ENCODE measurements around the gene RIT2. TPM values are rescaled to one million over a fixed set of nuclear protein-coding genes. Genes with fewer than 3 reads are reported as not detected.

Gene RIT2
- total RNA-seq, 1 donor from 2014 or later: not detected

DNA sequence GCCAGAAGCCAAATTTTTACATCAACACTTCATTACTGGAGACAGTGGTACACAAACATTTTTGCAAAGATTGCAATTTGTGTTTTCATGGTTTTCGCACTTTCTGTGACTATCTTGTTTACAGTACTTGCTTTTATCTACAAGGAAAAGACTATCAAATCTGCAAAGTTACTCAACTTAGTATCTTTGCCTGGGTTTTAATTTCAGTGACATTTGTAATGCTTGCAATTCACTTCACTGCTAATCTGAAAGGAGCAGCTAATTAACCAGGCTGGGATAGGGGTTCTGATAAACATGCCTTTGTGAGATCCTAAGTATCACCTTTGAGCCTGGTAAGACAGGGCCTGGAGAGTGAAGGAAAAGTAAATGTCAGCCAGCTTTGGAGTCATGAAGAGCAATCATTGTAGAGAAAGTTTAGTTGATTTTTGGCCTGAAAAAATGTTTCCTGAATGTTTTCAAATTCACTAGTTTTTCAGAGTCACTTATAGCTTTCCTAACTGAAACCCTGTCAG lies 194.2 kb downstream of the RIT2 start:
- H3K27ac ChIP-seq (ENCODE audit: low read depth, low read length): no peak overlapping the region
- no peak overlapping the region for H3K9ac ChIP-seq (ENCODE audit: low read depth in 1 of 3, low read length in 3 of 3)
- no peaks in the 10 kb centered on the region for H3K4me1 ChIP-seq (ENCODE audit: control insufficient read depth in 3 of 3, insufficient read depth in 3 of 3, low read length in 3 of 3)
- no peaks in the 10 kb centered on the region for H3K9me3 ChIP-seq (ENCODE audit: control insufficient read depth in 3 of 3, low read length in 3 of 3)
- H3K27me3 ChIP-seq (ENCODE audit: control insufficient read depth in 3 of 3, insufficient read depth in 3 of 3, low read length in 3 of 3): no peaks in the 10 kb centered on the region
- no peak overlapping the region for H3K4me3 ChIP-seq (ENCODE audit: low read length in 3 of 3)
- H3K36me3 ChIP-seq (ENCODE audit: control insufficient read depth in 3 of 3, insufficient read depth in 3 of 3, low read length in 3 of 3): no peaks in the 10 kb centered on the region

DNA sequence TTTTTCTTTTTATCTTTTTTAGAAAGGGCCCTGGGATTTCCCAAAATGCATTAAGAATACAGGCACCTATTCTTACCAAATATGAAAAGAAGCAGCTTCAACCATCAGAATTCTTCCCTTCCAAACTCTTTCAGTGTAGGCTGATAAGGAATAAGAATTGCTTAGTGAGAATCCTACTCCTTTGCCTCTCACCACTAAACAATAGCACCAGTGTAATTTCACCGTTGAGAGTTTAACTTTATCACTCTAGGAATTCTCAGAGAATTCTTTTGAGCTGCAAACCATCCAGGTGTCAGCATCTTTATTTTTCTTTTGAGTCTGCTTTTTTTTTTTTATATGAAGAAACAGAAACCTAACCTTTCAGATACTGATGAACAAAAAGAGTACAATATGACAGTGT lies 194.9 kb downstream of the RIT2 start:
- Histone ChIP-seq H3K36me3 (ENCODE audit: control insufficient read depth in 3 of 3, insufficient read depth in 3 of 3, low read length in 3 of 3) (no peaks in the 10 kb centered on the region), H3K9ac (ENCODE audit: low read depth in 1 of 3, low read length in 3 of 3) (no peak overlapping the region), H3K9me3 (ENCODE audit: control insufficient read depth in 3 of 3, low read length in 3 of 3) (no peaks in the 10 kb centered on the region), H3K27ac (ENCODE audit: low read depth, low read length) (no peak overlapping the region), H3K27me3 (ENCODE audit: control insufficient read depth in 3 of 3, insufficient read depth in 3 of 3, low read length in 3 of 3) (no peaks in the 10 kb centered on the region), H3K4me1 (ENCODE audit: control insufficient read depth in 3 of 3, insufficient read depth in 3 of 3, low read length in 3 of 3) (no peaks in the 10 kb centered on the region), H3K4me3 (ENCODE audit: low read length in 3 of 3) (no peak overlapping the region)

DNA sequence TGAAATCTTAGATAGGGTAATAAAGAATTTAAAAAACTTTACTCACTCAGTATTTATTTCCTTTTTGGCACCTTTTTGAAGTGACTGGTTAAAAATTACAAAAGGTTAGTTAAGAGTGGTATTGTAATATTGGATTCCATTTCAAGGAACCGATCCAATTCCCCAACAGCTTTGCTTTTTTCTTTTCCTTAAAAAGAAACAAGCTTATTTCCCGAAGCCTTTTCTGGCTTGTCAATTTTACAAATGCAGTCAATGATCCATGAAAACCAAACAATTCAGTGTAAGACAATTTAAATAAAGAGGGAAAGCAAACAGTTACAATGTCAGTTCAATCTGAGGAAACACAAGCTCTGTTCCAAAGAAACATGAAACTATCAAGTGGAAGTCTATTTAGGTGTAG lies 200.2 kb downstream of the RIT2 start:
- no peak overlapping the region for H3K9ac ChIP-seq (ENCODE audit: low read depth in 1 of 3, low read length in 3 of 3)
- H3K27ac ChIP-seq (ENCODE audit: low read depth, low read length): no peak overlapping the region
- H3K27me3 ChIP-seq (ENCODE audit: control insufficient read depth in 3 of 3, insufficient read depth in 3 of 3, low read length in 3 of 3): no peaks in the 10 kb centered on the region
- H3K4me1 ChIP-seq (ENCODE audit: control insufficient read depth in 3 of 3, insufficient read depth in 3 of 3, low read length in 3 of 3): no peaks in the 10 kb centered on the region
- H3K4me3 ChIP-seq (ENCODE audit: low read length in 3 of 3): no peak overlapping the region
- H3K9me3 ChIP-seq (ENCODE audit: control insufficient read depth in 3 of 3, low read length in 3 of 3): no peaks in the 10 kb centered on the region
- H3K36me3 ChIP-seq (ENCODE audit: control insufficient read depth in 3 of 3, insufficient read depth in 3 of 3, low read length in 3 of 3): no peaks in the 10 kb centered on the region

DNA sequence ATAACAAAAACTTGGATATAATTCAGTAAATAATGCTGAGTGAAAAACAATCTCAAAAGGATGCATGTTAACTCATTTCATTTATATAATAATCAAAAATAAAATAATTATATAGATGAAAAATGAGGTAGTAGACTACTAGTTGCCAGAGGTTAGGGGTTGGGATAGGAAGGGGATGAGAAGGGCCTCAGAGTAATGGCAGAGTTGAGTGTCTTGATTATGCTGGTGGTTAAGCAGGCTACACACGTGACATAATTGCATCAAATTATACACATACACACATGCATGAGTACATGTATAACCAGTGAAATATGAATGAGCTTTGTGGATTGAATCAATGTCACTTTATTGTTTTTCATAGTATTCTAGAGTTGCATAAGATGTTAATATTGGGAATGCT lies 201.0 kb downstream of the RIT2 start:
- Histone ChIP-seq H3K4me3 (ENCODE audit: low read length in 3 of 3) (no peak overlapping the region), H3K36me3 (ENCODE audit: control insufficient read depth in 3 of 3, insufficient read depth in 3 of 3, low read length in 3 of 3) (no peaks in the 10 kb centered on the region), H3K9ac (ENCODE audit: low read depth in 1 of 3, low read length in 3 of 3) (no peak overlapping the region), H3K9me3 (ENCODE audit: control insufficient read depth in 3 of 3, low read length in 3 of 3) (no peaks in the 10 kb centered on the region), H3K4me1 (ENCODE audit: control insufficient read depth in 3 of 3, insufficient read depth in 3 of 3, low read length in 3 of 3) (no peaks in the 10 kb centered on the region), H3K27me3 (ENCODE audit: control insufficient read depth in 3 of 3, insufficient read depth in 3 of 3, low read length in 3 of 3) (no peaks in the 10 kb centered on the region), H3K27ac (ENCODE audit: low read depth, low read length) (no peak overlapping the region)

DNA sequence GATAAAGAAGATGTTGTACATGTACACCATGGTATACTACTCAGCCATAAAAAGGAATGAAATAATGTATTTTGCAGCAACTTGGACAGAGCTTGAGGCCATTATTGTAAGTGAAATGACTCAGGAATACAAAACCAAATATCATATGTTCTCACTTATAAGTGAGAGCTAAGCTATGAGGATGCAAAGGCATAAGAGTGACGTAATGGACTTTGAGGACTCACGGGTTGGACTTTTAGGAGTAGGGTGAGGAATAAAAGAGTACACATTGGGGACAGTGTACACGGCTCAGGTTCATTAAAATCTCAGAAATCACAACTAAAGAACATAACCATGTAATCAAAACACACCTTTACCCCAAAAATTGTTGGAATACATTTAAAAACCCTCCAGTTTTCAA lies 206.4 kb downstream of the RIT2 start:
- Histone ChIP-seq H3K9me3 (ENCODE audit: control insufficient read depth in 3 of 3, low read length in 3 of 3) (no peaks in the 10 kb centered on the region), H3K4me1 (ENCODE audit: control insufficient read depth in 3 of 3, insufficient read depth in 3 of 3, low read length in 3 of 3) (no peaks in the 10 kb centered on the region), H3K27ac (ENCODE audit: low read depth, low read length) (no peak overlapping the region), H3K36me3 (ENCODE audit: control insufficient read depth in 3 of 3, insufficient read depth in 3 of 3, low read length in 3 of 3) (no peaks in the 10 kb centered on the region), H3K27me3 (ENCODE audit: control insufficient read depth in 3 of 3, insufficient read depth in 3 of 3, low read length in 3 of 3) (no peaks in the 10 kb centered on the region), H3K4me3 (ENCODE audit: low read length in 3 of 3) (no peak overlapping the region), H3K9ac (ENCODE audit: low read depth in 1 of 3, low read length in 3 of 3) (no peak overlapping the region)

DNA sequence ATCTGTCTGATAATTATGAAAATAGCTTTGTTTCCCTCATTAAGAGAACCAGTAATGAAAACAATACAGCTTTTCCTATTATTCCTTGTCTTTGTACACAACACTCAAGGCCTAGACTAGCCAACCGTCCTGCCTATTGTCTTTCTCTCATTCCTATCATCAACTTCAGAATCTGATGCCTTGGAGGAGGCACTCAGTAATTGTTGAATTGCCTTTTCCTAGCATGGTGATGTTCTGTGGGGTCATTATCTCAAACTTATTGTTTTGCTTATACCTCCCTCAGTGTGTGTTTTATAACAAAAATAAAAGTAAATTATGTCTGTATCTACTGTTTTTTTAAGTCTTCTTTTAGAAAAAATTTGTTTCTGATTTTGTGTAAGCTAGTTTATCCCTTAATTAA lies 208.7 kb downstream of the RIT2 start:
- Histone ChIP-seq H3K9ac (ENCODE audit: low read depth in 1 of 3, low read length in 3 of 3) (no peak overlapping the region), H3K9me3 (ENCODE audit: control insufficient read depth in 3 of 3, low read length in 3 of 3) (no peaks in the 10 kb centered on the region), H3K4me1 (ENCODE audit: control insufficient read depth in 3 of 3, insufficient read depth in 3 of 3, low read length in 3 of 3) (no peaks in the 10 kb centered on the region), H3K27ac (ENCODE audit: low read depth, low read length) (no peak overlapping the region), H3K36me3 (ENCODE audit: control insufficient read depth in 3 of 3, insufficient read depth in 3 of 3, low read length in 3 of 3) (no peaks in the 10 kb centered on the region), H3K27me3 (ENCODE audit: control insufficient read depth in 3 of 3, insufficient read depth in 3 of 3, low read length in 3 of 3) (no peaks in the 10 kb centered on the region), H3K4me3 (ENCODE audit: low read length in 3 of 3) (no peak overlapping the region)

DNA sequence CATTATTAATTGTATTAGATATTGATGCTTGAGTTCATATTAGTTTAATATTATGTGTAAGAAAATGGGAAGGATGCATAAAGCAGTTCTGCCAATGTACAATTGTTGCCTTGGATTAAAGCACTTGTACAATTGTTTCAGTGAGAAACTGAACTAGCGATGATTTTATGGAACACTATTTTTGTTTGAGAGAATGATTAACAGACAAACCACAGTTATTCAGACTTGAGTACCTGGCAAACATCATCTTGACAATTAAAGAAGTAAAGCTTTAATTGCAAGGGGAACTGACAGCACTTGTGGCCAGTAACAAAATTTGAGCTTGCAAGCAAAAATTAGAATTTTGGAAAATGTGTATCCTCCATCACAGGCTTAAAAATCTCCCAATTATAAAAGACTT lies 214.3 kb downstream of the RIT2 start:
- Histone ChIP-seq H3K36me3 (ENCODE audit: control insufficient read depth in 3 of 3, insufficient read depth in 3 of 3, low read length in 3 of 3) (no peaks in the 10 kb centered on the region), H3K4me1 (ENCODE audit: control insufficient read depth in 3 of 3, insufficient read depth in 3 of 3, low read length in 3 of 3) (no peaks in the 10 kb centered on the region), H3K27ac (ENCODE audit: low read depth, low read length) (no peak overlapping the region), H3K4me3 (ENCODE audit: low read length in 3 of 3) (no peak overlapping the region), H3K9ac (ENCODE audit: low read depth in 1 of 3, low read length in 3 of 3) (no peak overlapping the region), H3K27me3 (ENCODE audit: control insufficient read depth in 3 of 3, insufficient read depth in 3 of 3, low read length in 3 of 3) (no peaks in the 10 kb centered on the region), H3K9me3 (ENCODE audit: control insufficient read depth in 3 of 3, low read length in 3 of 3) (no peaks in the 10 kb centered on the region)

DNA sequence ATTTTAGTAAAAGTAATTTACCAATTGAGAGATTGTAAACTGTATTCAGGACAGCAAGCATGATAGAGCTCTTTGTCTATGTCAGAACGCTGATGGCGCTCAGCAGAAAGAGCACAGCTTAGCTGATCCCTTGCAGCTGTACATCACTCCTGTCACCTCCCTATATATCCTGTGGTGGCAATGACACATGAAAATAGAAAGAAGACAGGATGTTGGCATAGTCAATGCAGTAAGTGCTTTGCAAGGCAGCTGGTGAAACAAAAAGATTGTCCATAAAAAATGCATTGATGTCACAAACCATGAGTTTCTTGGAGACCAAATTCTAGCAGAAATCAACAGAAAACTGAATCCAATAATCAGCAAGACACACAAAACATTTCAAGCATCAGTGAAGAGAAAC lies 221.5 kb downstream of the RIT2 start:
- Histone ChIP-seq H3K4me1 (ENCODE audit: control insufficient read depth in 3 of 3, insufficient read depth in 3 of 3, low read length in 3 of 3) (no peaks in the 10 kb centered on the region), H3K36me3 (ENCODE audit: control insufficient read depth in 3 of 3, insufficient read depth in 3 of 3, low read length in 3 of 3) (no peaks in the 10 kb centered on the region)

DNA sequence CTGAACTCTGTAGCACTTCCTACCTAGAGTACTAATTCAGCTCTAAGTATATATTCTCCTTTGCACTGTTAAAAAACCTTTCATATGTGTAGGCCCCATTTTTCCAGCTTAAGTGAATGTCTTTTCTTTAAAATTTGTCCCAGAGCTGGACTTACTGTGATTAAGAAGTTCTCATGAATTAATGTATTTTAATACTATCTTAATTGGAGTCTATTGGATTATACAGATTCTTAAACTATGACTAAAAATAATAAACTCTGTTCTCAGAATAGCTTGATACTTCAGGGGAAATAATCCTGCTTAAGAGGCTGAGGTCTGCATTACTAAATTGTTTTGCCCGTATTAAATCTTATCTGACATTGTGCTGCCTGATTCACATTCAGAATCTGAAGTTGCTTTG lies 223.3 kb downstream of the RIT2 start:
- H3K27me3 ChIP-seq (ENCODE audit: control insufficient read depth in 3 of 3, insufficient read depth in 3 of 3, low read length in 3 of 3): no peaks in the 10 kb centered on the region
- H3K9ac ChIP-seq (ENCODE audit: low read depth in 1 of 3, low read length in 3 of 3): no peak overlapping the region
- H3K4me1 ChIP-seq (ENCODE audit: control insufficient read depth in 3 of 3, insufficient read depth in 3 of 3, low read length in 3 of 3): no peaks in the 10 kb centered on the region
- no peak overlapping the region for H3K4me3 ChIP-seq (ENCODE audit: low read length in 3 of 3)
- H3K9me3 ChIP-seq (ENCODE audit: control insufficient read depth in 3 of 3, low read length in 3 of 3): no peaks in the 10 kb centered on the region
- H3K27ac ChIP-seq (ENCODE audit: low read depth, low read length): no peak overlapping the region
- no peaks in the 10 kb centered on the region for H3K36me3 ChIP-seq (ENCODE audit: control insufficient read depth in 3 of 3, insufficient read depth in 3 of 3, low read length in 3 of 3)

More for the DNA sequence above, 221.5 kb downstream of the RIT2 start:
- H3K27me3 ChIP-seq (ENCODE audit: control insufficient read depth in 3 of 3, insufficient read depth in 3 of 3, low read length in 3 of 3): no peaks in the 10 kb centered on the region
- H3K9ac ChIP-seq (ENCODE audit: low read depth in 1 of 3, low read length in 3 of 3): no peak overlapping the region
- no peaks in the 10 kb centered on the region for H3K9me3 ChIP-seq (ENCODE audit: control insufficient read depth in 3 of 3, low read length in 3 of 3)
- H3K27ac ChIP-seq (ENCODE audit: low read depth, low read length): no peak overlapping the region
- H3K4me3 ChIP-seq (ENCODE audit: low read length in 3 of 3): no peak overlapping the region

DNA sequence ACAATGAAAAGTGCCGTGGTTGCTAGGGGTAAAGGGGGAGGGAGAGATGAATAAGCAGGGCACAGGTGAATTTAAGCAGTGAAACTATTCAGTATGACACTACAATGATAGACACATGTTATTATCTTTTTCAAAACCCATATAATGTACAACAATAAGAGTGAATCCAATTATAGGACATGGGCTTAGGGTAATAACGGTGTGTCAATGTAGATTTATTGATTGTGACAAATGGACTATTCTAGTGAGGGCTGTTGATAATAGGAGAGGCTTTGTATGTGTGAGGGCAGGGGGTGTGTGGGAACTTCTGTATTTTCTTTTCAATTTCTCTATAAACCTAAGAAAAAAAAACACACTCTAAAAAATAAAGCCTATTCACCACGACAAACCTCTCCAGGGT lies 223.8 kb downstream of the RIT2 start:
- H3K9me3 ChIP-seq (ENCODE audit: control insufficient read depth in 3 of 3, low read length in 3 of 3): no peaks in the 10 kb centered on the region
- no peak overlapping the region for H3K9ac ChIP-seq (ENCODE audit: low read depth in 1 of 3, low read length in 3 of 3)
- H3K27me3 ChIP-seq (ENCODE audit: control insufficient read depth in 3 of 3, insufficient read depth in 3 of 3, low read length in 3 of 3): no peaks in the 10 kb centered on the region
- no peak overlapping the region for H3K4me3 ChIP-seq (ENCODE audit: low read length in 3 of 3)
- H3K36me3 ChIP-seq (ENCODE audit: control insufficient read depth in 3 of 3, insufficient read depth in 3 of 3, low read length in 3 of 3): no peaks in the 10 kb centered on the region
- no peak overlapping the region for H3K27ac ChIP-seq (ENCODE audit: low read depth, low read length)
- no peaks in the 10 kb centered on the region for H3K4me1 ChIP-seq (ENCODE audit: control insufficient read depth in 3 of 3, insufficient read depth in 3 of 3, low read length in 3 of 3)

DNA sequence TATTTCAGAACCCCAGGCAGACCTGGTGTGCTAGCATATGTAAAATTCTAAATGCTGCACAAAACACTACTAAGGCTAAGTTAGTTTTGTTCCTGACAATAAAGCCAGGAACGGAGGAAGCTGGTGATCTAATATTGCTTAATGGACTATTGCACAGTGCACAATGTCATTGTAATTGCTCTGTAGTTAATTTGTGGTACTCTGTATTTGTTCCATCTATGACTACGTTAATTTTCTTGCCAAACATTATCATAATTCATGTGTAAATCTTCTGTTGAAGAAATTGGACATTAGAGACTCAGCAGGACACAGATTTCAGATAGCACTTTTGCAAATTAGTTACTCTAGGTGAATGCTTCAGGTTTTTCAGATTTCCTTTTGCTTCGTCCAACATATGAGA lies 232.3 kb downstream of the RIT2 start:
- H3K27ac ChIP-seq (ENCODE audit: low read depth, low read length): no peak overlapping the region
- no peak overlapping the region for H3K4me3 ChIP-seq (ENCODE audit: low read length in 3 of 3)
- H3K27me3 ChIP-seq (ENCODE audit: control insufficient read depth in 3 of 3, insufficient read depth in 3 of 3, low read length in 3 of 3): no peaks in the 10 kb centered on the region
- H3K4me1 ChIP-seq (ENCODE audit: control insufficient read depth in 3 of 3, insufficient read depth in 3 of 3, low read length in 3 of 3): no peaks in the 10 kb centered on the region
- H3K36me3 ChIP-seq (ENCODE audit: control insufficient read depth in 3 of 3, insufficient read depth in 3 of 3, low read length in 3 of 3): no peaks in the 10 kb centered on the region
- peaks cover 0 to 3% (median 0%) of the 10 kb centered on the region in 3 donors for H3K9me3 ChIP-seq (ENCODE audit: control insufficient read depth in 3 of 3, low read length in 3 of 3)
- no peak overlapping the region for H3K9ac ChIP-seq (ENCODE audit: low read depth in 1 of 3, low read length in 3 of 3)

All from skeletal muscle tissue (tissue), 4 donors.